Measurements from ENCODE around the gene TPK1.

TPK1 gene

GRCh38 chr7:144787127-144787526, 48.7 kb downstream of the TPK1 start:
- TF ChIP-seq CTCF (IDR thresholded peaks at IDR 0.05; ENCODE audit: borderline replicate concordance, insufficient read depth, low read depth, low read length), result no peak
- H3K4me3 ChIP-seq (ENCODE audit: low read depth, low read length), result no peak overlapping the region

GRCh38 chr7:144786522-144786921, 49.3 kb downstream of the TPK1 start:
- 0 out of 2 replicates have a peak, but pooled peaks have one; percentile 15 for TF ChIP-seq CTCF (IDR thresholded peaks at IDR 0.05; ENCODE audit: borderline replicate concordance, insufficient read depth, low read depth, low read length)
- H3K4me3 ChIP-seq (ENCODE audit: low read depth, low read length), result no peak overlapping the region

DNA sequence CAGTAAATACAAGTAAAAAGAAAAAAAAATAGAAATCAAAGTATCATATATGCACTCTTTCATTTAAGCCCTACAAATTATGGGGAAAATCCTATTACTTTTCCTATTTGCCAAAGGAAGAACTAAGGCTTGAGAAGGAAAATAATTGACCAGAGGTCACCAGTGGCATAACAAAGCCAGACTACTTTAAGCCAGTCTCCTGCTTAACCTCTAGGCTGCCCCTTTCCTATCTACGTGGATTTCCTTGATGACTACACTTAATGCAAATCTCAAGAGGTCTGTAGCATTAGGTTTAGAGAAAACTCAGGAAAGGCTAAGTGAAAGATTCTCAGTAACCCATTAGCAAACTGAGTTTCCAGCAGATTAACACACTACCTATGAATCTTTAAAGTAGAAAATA, 49.8 kb downstream of the TPK1 start:
- no peak for TF ChIP-seq CTCF (IDR thresholded peaks at IDR 0.05; ENCODE audit: borderline replicate concordance, insufficient read depth, low read depth, low read length)
- H3K4me3 ChIP-seq (ENCODE audit: low read depth, low read length), result no peak overlapping the region

DNA sequence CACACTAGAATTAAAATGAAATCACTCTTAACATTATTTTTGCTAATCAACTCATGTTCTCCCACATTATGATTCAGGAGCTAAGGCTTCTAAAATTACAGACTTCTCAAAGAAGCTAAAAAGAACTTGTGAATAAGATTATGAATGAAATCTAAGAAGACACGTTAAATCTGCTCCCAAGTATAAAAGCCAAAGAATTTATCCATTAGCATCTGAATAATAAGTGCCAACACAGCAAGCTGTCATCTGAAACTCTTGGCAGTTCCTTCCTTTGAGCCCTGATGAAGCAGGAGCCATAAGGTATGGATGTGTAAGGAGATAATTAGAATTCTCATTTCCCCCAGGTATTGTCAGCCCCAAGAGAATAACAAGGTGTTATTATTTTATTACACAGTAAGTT, 50.3 kb downstream of the TPK1 start:
- H3K4me3 ChIP-seq (ENCODE audit: low read depth, low read length), result no peak overlapping the region
- TF ChIP-seq CTCF (IDR thresholded peaks at IDR 0.05; ENCODE audit: borderline replicate concordance, insufficient read depth, low read depth, low read length), result no peak

DNA sequence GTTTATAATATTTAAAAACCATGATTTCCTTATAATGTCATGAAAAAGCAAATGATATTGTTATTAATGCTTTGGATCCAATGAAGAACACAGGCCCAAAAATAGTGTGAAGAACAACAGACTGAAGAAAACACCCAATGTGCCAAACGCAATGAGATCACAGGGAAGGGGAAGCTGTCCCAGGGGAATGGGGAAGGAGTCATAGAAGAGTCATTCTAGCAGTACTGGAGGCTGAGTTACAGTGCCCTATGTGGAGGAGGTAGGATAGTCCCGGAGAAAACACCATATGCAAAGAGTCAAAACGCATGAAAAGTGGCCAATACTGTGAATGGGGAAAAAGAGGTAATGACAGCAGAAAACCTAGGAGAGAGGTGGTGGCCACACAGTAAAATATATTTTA, 50.9 kb downstream of the TPK1 start:
- H3K4me3 ChIP-seq (ENCODE audit: low read depth, low read length), result no peak overlapping the region
- TF ChIP-seq CTCF (IDR thresholded peaks at IDR 0.05; ENCODE audit: borderline replicate concordance, insufficient read depth, low read depth, low read length), result no peak

- TF ChIP-seq CTCF (IDR thresholded peaks at IDR 0.05; ENCODE audit: borderline replicate concordance, insufficient read depth, low read depth, low read length), result no peak
- no peak overlapping the region for H3K4me3 ChIP-seq (ENCODE audit: low read depth, low read length)
Observed at GRCh38 chr7:144784441-144784840, 51.4 kb downstream of the TPK1 start.

DNA sequence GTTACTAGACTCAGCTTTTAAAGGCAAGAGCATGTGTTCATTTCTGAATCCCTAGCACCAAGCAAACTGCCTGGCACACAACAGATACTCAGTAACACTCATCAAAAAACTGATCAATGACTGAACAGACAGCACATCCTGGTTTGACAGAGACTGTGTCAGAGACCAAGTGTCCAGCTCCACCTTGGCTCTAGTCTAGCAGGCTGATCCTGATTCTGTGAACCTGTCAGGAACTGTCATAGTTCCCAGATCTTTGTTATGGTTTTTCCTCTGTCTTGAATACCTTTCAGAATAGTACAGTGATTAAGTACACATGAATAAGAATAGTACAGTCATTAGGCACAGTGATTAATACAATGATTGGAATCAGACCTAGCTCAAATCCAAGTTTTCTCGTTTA, 53.0 kb downstream of the TPK1 start:
- no peak overlapping the region for H3K4me3 ChIP-seq (ENCODE audit: low read depth, low read length)
- no peak for TF ChIP-seq CTCF (IDR thresholded peaks at IDR 0.05; ENCODE audit: borderline replicate concordance, insufficient read depth, low read depth, low read length)

Data from GM12875 (cell line).